GM20000 (cell line): ENCODE measurements around the gene MAPK8.

Source experiments
- DNase-seq: peaks from one replicate; pipeline ENCODE4 v3.0.0; 2012; ENCODE audit warnings: low spot score
- TF ChIP-seq, protein P1 (sequence below): IDR thresholded peaks from 2 replicates; pipeline ENCODE4 v1.5.1; 2012; ENCODE audit warnings: mild to moderate bottlenecking, control low read depth; ENCODE audit errors: extremely low read depth, missing control alignments

Gene MAPK8

DNA sequence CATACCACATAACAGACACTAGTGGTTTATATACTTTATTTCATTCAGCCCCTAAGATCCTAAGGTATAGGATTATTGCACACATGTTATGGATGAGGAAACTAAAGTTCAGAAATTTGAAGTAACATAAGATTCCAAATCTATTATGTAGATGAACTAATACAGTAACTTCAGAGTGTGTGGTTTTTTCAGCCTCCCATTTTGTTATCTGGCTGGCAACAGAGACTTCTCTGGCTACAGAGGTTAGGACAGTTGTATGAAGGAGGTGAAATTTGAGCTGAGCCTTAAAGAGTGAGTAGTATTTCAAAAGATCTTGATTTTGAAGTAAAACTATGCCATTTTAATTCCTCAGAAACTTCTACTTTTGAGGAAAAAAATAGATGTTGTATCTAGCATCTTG is 125.4 kb downstream of the MAPK8 start:
- TF ChIP-seq, protein P1, sequence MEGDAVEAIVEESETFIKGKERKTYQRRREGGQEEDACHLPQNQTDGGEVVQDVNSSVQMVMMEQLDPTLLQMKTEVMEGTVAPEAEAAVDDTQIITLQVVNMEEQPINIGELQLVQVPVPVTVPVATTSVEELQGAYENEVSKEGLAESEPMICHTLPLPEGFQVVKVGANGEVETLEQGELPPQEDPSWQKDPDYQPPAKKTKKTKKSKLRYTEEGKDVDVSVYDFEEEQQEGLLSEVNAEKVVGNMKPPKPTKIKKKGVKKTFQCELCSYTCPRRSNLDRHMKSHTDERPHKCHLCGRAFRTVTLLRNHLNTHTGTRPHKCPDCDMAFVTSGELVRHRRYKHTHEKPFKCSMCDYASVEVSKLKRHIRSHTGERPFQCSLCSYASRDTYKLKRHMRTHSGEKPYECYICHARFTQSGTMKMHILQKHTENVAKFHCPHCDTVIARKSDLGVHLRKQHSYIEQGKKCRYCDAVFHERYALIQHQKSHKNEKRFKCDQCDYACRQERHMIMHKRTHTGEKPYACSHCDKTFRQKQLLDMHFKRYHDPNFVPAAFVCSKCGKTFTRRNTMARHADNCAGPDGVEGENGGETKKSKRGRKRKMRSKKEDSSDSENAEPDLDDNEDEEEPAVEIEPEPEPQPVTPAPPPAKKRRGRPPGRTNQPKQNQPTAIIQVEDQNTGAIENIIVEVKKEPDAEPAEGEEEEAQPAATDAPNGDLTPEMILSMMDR, result no peak
- no peak for DNase-seq

DNA sequence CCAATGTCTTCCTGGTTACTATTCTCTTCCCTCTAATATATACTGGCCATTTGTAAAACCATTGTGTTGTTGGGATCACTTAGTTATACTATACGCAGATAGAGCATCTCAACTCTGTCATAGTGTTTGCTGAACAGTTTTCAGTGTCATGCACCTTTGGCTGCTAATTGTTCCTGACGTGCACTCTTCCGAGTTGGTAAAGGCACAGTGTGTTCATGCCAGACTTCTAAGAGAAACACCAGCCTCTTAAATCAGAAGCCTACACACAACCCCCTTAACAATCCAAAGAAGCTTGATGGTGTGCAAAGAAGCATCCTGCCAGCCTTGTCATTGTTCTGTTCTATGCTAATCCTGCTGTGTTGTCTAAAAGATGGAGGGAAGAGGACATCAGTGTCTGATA is 131.1 kb downstream of the MAPK8 start:
- TF ChIP-seq, protein P1, result no peak
- no peak for DNase-seq

DNA sequence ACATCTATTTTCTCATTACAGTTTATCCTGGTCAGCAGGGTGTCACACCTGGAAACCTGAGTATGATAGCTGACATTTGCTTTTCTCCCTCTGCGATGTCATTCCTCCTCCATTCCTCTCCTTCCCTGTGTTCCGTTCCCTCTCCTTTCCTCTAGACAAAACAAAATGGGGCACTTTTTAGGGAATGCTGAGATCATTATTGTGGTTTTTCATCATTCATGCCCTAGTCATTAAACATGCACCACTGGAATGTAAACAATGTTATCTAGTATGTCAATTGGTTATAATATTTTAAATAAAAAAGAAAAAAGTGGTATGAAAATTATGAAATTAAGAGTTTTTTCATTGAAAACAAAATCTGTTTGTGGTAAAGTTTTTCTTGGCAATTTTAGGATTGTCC is 132.6 kb downstream of the MAPK8 start:
- DNase-seq, result no peak
- TF ChIP-seq, protein P1, result no peak

DNA sequence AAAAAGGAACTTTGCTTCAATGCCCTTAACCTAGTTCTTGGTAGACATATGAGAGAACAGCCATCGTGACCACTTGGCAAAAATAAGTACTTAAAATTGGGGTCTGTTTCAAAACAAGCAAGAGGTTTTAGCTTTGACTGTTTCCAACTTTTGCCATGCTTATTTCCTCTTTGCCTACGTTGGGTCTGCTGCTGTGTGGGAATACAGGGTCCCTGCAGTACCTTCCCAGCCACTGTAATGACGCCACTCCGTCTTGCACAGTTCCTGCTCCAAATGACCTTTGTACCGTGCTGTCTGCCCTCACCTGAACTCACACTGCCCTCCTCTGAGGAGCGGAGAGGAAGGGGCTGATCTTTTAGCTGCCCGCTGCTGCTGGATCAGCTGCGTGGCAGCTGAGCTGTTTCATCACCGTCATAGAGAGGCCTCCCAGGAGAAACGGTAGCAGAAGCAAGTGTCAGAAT is 133.1 kb downstream of the MAPK8 start:
- TF ChIP-seq, protein P1, result no peak
- DNase-seq, result no peak

DNA sequence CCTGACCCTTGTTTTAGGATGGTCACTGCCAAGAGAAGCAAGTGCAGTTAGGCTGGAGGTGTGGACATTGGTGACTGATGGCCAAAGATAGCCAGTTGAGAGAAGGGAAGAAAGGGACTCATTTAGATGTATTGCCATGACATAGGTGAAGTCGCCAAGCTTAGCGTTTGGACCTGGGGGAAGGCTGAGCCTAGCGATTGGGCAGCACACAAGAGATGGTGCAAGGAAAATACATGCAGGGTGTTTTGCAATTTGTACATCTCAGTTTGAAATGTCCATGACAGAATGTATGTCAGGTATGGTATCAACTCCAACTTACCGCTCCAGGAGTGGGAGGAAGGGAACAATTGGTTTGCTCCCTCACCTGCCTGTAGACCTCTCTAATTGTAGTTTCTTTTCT is 134.3 kb downstream of the MAPK8 start:
- no peak for DNase-seq
- TF ChIP-seq, protein P1, result no peak

DNA sequence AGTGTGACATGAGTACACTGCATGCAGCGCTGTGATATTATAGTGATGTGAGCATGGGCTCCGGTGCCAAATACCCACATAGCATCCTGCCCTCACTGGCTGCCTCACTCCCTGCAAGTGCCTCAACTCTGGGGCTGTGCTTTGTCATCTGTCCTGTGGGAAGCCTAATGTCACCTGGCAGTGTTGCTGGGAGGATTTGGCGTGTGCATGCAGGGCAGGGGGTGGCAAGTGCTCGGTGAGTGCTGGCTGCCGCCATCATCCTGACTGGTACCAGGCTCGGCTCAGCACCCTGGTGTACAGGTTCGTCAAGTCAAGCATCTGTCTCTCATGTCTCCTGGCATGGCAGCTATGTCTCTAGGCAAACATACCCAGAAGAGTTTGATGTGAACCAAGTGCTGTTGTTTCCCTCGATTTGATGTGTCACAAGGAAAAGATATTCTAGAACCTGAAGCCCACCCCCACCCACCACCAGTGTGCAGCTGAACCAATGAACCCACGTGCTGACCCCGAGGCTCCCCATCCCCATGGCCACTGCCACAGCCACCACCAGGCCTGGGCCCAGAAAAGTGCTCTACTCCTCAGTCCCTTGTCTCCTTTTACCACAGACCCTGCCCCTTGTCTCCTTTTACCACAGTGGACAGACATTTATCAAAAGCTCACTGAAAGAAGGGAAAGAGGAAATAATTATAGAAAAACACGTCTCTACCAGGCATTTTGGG is 135.8 kb downstream of the MAPK8 start:
- no peak for DNase-seq
- TF ChIP-seq, protein P1, result no peak

DNA sequence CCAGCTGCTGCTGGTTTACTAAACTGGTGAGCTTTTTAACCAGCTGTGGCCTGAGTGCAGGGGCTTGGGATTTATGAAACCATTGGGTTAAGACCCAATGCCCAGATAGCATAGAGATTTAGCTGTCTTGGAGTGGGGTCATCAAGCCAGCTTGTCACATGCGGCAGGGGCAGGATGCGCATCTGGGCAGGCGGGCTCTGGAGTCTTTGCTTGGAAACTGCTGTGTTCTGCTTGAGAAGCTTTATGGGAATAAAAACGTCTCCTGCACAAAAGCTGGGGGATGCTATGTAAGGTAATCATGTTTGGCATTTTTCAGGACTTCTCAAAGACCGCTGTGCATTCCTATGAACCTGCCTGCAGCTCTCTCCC is 136.3 kb downstream of the MAPK8 start:
- no peak for DNase-seq
- TF ChIP-seq, protein P1, result no peak
